GM18870 (cell line): ENCODE measurements around the gene CATSPER4.

Experiments used
- ATAC-seq: cut with Tn5 transposase; IDR thresholded peaks from one replicate; pipeline ENCODE4 v1.9.1; 2021; ENCODE audit warnings: moderate library complexity; ENCODE audit not compliant: unreplicated experiment

Gene CATSPER4

DNA sequence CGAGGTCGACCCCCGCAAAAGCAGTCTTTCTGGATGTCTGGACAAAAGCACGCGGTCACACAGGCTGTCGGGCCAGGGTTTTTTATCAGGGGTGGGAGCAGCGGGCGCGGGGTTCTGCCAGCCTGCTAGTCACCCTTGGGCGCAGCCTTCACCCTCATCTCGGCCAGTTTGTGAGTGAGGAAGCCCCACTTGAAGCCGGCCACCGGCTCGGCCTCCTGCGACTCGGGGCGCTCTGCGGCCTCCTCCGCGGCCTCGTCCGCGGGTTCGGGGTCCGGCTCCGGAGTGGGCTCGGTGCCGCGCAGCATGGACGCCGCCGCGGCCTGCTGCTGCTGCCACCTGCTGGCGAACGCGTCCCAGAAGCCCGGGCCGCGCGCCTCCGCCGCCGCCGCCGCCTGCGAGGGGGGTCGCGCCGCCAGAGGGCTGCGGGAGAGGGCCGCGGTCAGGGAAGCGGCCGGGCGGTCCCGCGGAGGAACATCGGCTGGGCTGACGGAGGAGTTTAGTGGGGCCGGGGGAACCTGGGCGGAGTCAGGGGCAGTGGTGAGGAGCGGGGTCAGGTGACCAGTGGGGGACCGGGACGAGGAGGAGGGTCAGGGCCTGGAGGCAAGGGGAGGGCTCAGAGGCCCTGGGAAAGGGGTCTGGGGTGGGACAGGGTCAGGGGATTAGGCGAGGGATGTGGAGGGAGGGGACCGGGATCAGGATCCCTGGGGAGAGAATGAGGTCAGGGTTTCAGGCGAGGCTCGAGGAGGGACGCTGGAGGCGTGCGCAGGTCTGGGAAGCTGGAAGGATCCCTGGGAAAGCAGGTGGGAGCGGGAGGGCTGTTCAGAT, 26.2 kb upstream of the CATSPER4 start:
- no peak for ATAC-seq

DNA sequence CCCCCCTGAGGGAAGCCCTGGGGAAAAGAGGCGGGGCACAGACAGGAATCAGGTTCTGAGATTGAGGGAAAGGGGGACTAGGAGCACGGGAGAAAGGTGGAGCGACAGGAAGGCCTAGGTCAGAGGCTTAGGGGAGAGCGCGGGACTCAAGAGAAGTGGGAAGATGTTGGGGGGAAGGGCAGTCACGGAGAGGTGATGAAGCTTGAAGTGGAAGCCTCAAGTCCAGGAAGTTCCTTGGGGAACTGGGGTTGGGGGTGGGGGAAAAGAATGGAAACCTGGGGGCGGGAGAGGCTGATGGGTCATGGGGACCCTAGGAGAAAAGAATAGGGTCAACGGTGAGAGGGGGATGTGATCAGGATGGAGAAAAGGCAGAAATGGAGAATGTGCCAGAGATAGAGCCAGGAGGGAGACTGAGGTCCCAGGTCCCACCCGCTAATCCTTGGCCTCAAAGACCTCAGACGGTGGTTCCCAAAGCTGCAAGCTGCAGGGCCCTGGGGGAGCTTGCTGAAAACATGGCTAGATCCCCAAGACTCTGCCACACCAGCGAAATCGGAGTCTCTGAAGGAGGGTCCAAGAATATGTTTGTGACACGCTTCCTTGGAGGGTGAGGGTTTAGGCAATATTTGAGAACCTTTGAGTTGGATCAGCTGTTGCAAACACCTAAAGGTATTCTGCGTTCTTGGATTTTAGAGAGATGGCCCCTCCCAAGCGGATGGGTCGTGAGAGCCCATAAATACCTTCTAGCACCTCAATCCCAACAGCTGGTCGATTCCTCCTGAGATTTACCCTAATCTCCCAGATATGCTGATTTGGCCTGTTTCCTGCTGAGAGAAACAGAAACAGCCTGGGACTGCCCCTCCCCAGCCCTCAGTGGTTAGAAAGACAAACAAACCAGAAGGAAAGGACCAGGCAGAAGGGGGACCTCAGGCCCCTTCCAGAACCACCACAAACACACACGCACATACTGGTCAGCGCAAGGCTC, 25.2 kb upstream of the CATSPER4 start:
- no peak for ATAC-seq

DNA sequence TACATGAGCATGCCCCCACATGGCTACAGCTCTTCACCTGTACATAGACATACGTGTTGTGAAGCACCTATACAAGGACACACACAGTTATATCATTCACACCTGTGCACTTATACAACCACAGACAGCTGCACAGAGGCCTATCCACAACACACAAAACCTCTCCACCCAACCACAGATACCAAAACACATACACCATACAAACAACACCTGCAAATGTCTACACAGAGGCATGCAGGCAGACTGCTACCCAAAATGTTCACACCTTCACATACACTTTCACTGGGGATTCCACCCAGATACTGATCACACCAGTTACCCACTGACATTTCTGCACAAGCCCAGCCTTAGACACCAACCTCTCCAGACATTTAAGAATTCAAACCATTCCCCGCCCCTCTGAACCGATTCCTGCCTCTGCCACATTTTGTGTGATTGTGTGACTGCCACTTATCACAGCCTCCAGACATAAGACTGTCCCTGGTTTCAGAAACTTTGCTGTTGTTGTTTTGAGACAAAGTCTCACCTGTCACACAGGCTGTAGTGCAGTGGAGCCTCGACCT, 23.6 kb upstream of the CATSPER4 start:
- ATAC-seq: no peak

DNA sequence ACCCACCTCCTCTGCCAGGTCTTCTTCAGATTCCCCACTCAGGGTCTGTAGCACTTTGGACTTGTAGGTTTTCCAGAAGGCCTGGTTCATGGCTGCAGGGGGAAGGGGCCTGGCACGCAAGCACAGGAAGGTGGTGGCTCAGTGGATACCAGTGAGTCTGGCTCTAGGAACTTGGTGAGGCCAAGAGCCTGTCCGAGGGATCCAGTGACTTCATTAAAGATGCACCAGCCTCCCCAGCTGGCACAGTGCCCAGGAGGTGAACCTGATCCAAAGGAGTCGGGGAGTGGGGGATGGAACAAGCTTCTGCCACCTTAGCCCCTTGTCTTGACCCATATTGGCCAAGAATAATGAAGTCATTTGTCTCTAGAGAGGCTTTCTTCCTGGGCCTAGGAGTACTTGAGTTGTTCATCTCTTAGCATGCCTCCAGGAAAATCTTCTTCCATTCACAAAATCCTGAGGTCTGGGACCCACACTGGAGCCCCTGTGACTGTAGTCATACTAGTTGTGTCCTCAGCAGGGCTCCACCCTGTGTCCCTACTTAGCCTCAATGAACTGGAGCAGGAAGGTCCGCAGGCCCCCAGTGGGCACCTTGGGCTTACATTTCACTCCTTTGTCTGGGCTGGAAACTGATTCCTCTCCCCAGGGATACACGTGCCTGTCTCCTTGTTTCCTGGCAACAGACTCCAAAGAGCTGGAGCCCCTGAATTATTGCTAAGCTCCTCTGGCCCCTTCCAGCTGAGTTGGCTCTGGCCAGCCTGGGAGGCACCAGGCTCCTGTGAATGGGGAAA, 21.8 kb upstream of the CATSPER4 start, which contains the start of gene C1orf232:
Gene C1orf232, minus strand, starts transcription at position 554 of the 788 bp plus-strand sequence. Its CDS starts 464 bp downstream, at position 90.
- ATAC-seq: no peak

DNA sequence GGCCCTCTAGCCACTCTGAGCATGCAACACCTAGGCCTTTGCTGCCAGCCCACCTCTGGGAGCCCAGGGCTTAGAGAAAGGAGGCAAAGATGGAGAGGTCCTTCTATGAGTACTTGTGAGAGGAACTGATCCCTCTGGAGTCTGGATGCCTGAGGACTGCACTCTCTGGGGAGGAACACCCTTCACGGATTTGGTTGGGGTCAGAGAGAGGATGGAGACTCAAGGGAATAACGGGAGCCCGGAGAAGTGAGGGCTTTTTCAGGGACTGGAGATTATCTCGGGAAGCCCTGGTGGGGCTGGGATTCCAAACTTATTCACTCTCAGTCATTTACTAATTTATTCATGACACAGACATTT, 21.2 kb upstream of the CATSPER4 start:
- no peak for ATAC-seq

DNA sequence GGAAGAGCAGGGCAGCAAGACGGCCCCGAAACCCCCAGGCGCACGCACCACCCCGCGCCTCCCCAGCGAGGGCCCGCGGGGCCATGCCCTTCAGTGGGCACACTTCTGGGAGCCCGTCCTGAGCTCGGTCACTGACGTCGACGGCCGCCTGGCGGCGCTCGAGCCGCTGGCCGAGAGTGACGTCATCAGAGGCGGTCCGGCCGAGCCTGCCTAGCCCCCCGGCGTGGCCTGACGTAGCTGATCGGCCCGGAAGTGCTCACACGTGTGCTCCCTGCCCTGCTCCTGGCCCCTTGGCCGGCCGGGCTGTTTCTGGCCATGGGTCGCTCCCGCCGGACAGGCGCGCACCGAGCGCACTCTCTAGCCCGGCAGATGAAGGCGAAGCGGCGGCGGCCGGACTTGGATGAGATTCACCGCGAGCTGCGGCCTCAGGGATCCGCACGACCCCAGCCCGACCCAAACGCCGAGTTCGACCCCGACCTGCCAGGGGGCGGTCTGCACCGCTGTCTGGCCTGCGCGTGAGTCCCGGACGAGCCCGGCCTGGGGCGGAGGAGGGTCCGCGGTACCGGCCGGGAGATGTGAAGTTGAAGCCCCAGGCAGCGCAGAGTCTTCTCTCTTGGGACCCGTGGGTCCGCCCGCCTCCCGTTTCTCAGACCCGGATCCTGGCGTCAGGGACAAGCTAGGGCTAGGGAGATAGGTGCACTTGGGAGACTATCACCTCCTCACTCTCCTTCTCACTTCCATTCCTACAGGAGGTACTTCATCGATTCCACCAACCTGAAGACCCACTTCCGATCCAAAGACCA, 20.5 kb upstream of the CATSPER4 start, which contains the start of gene ZNF593:
Gene ZNF593, plus strand, starts transcription at position 240 of the 803 bp plus-strand sequence. Its CDS starts 76 bp downstream, at position 316.
- peak; percentile 62 for ATAC-seq

DNA sequence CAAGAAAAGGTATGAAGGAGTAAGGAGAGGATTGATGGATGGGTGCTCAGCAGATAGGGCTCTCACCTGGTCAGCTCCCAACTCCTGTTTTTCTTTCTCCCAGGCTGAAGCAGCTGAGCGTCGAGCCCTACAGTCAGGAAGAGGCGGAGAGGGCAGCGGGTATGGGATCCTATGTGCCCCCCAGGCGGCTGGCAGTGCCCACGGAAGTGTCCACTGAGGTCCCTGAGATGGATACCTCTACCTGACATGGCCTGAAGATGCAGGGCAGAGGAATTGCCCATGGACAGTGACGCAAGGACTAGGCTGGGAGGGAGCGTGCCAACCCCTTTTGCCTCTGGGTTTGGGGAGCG, 20.0 kb upstream of the CATSPER4 start:
- ATAC-seq: no peak

DNA sequence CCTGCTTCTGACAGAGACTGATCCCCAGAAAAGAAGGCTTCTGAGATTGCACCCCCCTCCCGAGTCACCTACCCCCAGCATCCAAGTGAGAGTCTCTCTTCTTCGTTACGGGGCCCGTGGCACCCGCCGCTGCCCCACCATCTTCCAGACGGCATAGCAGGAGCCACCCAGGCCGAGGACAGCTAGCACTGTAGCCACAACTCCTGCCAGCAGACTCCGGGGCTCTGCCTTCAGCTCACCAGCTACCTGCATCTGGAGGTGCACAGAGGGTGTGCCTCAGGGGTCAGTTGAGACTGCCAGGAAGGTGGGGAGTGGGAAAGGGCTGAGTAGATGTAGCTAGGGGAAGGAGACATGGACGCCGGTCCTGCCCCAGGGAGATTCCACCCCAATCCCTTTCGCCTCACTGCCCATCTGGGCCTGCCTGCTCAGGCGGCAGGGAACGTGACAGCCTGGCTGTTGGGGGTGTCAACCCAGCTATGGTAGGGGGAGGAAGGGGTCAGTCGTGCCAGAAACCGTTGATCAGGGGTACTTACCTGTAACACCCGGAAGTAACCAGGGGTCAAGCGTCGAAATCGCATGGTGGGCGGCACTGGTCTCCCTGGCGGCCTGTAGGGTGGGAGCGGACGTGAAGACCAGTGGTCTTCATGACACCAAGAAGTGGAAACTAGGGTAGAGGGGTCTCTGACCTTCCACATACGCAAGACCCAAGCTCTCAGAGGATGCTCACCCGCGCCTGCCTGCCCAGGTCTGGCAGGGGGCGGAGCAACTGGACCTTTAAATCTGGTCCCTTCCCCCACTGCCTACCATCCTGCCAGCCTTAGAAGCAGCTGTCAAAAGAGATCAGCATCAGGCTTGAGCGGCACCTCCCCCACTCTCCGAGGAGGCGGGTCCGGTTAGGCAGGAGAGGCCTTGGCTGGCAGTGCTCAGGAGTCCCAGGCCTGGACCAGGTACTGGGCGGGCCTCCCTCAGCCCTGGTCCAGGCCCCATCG, 19.0 kb upstream of the CATSPER4 start, which contains the start of gene ZNF593OS:
Gene ZNF593OS, minus strand, starts transcription at position 749 of the 989 bp plus-strand sequence. Its CDS starts 171 bp downstream, at position 578.
- ATAC-seq: no peak

DNA sequence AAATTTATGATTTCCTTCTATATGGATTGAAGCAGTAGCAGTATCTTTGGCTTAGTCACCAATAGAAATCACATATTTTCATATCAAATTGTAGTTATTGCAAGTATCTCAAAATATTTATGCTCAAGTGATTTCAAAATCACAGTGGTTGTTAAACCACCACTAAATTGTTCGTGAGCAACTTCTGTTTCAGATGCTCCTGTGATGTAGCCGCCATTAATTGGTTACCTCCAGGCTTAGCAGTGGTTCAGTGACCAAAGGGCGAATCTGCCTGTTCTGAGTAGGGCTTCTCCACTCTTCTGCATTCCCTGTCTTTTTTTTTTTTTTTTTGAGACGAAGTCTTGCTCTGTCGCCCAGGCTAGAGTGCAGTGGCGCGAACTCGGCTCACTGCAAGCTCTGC, 15.1 kb upstream of the CATSPER4 start:
- ATAC-seq: no peak

DNA sequence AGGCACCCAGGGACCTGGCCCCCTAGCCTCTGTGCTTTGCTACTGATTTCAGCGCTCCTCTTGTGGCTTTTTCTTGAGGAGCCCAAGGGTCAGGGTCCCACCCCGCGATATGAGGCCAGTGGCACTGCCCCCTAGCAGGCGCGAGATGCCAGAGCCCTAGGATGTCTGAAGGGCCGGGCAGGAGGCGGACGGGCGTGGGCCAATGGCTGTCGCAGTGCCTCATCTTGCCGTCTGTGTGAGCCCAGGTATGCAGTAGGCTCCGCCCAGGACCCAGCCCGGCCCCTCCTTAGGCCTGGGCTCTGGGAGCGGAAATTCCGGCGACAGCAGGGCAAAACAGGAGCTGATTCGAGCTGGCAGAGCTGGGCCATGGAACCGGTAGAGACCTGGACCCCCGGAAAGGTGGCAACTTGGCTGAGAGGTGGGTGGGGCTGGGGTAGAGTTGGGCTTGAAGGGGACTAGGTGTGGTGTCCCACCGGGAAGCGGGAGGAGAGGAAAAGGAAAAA, 13.2 kb upstream of the CATSPER4 start, which contains the start of gene CNKSR1:
Gene CNKSR1, plus strand, starts transcription at position 310 of the 503 bp plus-strand sequence. Its CDS starts 57 bp downstream, at position 367.
- ATAC-seq: no peak

DNA sequence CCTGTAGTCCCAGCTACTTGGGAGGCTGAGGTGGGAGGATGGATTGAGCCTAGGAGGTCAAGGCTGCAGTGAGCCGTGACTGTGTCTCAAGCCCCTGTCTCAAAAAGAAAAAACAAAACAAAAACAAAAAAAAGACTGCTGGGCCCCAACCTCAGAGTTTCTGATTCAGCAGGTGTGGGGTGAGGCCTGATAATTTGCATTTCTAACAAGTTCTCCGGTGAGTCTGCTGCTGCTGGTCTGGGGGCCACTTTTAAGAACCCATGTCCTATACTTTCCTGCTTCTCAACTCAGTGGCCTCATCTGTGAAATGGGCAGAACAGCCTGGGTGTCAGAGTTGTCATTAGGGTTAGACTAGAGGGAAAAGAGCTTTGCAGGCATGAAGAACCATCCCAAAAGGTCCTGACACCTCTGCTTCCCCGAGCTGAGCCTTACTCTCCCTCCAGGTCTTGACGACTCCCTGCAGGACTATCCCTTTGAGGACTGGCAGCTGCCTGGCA, 10.3 kb upstream of the CATSPER4 start:
- ATAC-seq: no peak

DNA sequence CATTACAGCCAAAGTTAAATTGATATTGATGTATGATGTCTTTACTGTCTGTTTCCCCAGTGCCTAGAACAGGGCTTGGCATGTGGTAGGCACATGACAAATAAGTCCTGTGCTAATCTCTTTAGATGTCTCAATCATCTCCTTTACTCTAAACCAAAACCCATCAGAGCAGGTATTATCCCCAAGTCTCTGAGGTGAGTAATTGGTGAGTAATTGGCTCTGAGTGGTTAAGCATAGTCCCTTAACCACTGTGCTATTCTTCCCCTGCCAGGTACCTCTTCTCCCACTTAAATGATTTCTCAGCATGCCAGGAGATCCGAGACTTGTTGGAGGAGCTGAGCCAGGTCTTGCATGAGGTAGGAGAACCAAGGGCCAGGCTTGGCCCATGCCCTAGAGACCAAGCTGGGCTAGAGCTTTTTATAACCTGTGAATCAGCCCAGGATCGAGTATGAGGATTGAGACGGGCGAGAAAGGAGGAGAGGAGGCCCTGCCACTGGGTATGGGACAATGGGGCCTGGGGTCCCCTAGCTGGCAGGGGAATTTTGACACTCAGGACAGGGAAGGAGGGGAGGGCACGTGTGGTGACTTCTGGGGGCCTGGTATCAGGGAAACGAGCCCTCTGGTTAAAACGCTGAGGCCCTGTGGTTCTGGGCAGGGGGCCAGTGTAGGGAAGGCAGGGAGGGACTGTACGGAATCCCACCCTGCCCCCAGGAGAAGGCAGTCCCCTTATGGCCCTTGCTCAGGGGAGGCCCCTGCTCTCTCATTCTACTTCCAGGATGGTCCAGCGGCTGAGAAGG, 8.6 kb upstream of the CATSPER4 start:
- ATAC-seq: no peak

DNA sequence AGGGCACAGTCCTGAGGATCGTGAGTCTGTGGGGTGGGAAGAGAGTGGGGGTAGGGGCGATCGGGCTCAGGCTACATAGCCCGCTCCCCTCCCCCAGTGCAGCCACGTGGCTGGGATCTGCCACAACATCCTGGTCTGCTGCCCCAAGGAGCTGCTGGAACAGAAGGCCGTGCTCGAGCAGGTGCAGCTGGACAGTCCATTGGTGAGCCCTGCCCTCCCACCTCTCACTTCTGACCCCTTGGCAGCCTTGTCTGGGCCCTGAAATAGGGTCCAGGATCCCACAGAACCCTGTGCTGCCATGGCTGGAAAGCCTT, 8.1 kb upstream of the CATSPER4 start:
- ATAC-seq: no peak

DNA sequence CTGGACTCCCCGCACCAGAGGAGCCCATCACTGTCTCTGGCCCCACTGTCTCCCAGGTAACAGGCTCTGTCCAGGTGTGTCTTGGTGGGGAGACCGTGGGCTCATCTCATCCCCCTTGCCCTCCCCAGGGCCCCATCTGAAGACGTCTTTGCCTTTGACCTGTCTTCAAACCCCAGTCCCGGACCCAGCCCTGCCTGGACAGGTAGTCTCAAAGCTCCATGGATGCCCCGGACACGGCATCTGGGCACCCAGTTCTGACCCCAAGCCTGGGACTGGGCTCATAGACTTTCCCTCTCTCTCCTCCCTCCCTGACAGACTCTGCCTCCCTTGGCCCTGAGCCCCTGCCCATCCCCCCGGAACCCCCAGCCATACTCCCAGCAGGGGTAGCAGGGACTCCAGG, 6.3 kb upstream of the CATSPER4 start:
- no peak for ATAC-seq

DNA sequence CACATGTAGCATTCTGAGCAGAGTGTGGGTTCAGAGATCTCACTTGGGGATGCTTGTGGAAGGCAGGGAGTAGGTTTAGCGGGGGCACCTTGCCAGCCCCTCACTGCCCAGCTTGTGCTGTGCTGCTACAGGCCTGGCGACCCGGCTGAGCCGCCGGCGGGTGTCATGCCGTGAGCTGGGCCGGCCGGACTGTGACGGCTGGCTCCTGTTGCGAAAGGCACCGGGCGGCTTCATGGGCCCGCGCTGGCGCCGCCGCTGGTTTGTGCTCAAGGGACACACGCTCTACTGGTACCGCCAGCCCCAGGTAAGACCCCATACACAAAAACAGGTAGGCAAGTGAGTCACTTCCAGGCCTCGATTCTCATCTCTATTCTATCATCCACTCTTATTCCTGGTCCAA, 5.5 kb upstream of the CATSPER4 start:
- ATAC-seq: no peak

DNA sequence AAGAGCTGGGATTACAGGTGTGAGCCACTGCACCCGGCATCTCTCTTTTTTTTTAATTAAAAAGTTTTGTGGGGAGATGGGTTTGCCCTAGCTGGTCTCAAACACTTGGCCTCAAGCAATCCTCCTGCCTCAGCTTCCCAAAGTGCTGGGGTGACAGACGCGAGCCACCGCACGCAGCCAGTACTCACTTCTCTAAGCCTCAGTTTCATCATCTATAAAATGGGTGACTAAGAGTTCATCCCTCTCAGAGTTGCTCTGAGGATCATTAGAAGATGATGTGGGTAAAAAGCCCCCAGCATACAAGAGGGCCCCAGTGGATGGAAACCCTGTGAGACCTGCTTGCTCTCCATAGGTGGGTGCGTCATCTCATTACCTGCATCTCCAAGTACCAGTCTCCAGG, 2.5 kb upstream of the CATSPER4 start:
- ATAC-seq: no peak

DNA sequence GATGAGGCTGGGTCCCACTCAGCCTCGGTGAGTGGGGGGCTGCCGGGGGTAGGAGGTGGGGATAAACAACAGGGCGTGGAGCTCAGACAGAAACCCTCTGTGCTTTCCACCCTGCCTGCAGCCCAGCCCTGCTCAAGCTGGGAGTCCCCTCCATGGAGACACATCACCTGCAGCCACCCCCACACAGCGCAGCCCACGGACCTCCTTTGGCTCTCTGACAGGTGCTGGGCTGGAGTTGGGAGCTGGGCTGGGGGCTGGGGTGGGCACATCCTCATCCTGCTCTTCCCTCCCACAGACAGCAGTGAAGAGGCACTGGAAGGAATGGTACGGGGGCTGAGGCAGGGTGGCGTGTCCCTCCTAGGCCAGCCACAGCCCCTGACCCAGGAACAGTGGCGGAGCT, 1.9 kb upstream of the CATSPER4 start:
- no peak for ATAC-seq
